Keratinocyte (primary cell): ENCODE data around the gene CYP1A1. TPM values are rescaled to one million over a fixed set of nuclear protein-coding genes. Genes with fewer than 3 reads are reported as not detected.

ENCODE experiments used
- DNase-seq: peaks from one replicate; pipeline ENCODE4 v3.0.0-alpha.2; 2011; ENCODE audit warnings: low read depth, missing footprints, low spot score
- FAIRE-seq: peaks from 2 replicates; lab custom pipeline; 2011; peaks lifted over from hg19 to GRCh38; lab: Jason Lieb, UNC
- H2AFZ ChIP-seq: 2 replicates; pipeline ENCODE4 v1.6.0; 2012; ENCODE audit warnings: low read length, control low read depth, inconsistent platforms; ENCODE audit not compliant: control insufficient read depth
- H3K27ac ChIP-seq: 2 replicates; pipeline ENCODE4 v1.5.1; 2011; ENCODE audit warnings: low read length; ENCODE audit not compliant: control insufficient read depth, insufficient read depth
- H3K27me3 ChIP-seq: 3 replicates; pipeline ENCODE4 v1.6.0; 2011; ENCODE audit warnings: low read length; ENCODE audit not compliant: control insufficient read depth, insufficient read depth; ENCODE audit errors: extremely low read depth
- H3K36me3 ChIP-seq, 2 experiments: 2 replicates in 1 of 2; 3 replicates in 1 of 2; pipeline ENCODE4 v1.5.1; 2011; ENCODE audit warnings: low read length in 2 of 2, mild to moderate bottlenecking in 1 of 2; ENCODE audit not compliant: control insufficient read depth in 2 of 2, insufficient read depth in 2 of 2; ENCODE audit errors: extremely low read depth in 1 of 2
- H3K4me1 ChIP-seq: 3 replicates; pipeline ENCODE4 v1.5.1; 2011; ENCODE audit warnings: low read length; ENCODE audit not compliant: control insufficient read depth, insufficient read depth; ENCODE audit errors: extremely low read depth
- H3K4me2 ChIP-seq: 3 replicates; pipeline ENCODE4 v1.6.0; 2011; ENCODE audit warnings: low read depth, low read length; ENCODE audit not compliant: control insufficient read depth, insufficient read depth; ENCODE audit errors: extremely low read depth
- H3K4me3 ChIP-seq, 3 experiments: fragments of 200-600 bp in 1 of 3; sonication (generic) in 1 of 3; 2 replicates in 2 of 3; 3 replicates in 1 of 3; pipeline ENCODE4 v1.5.1; 2011 to 2016; ENCODE audit warnings: low read length in 3 of 3, mild to moderate bottlenecking in 3 of 3, control low read depth in 2 of 3, inconsistent platforms in 1 of 3, low read depth in 1 of 3, mixed read lengths in 1 of 3, mixed run types in 1 of 3, moderate library complexity in 1 of 3; ENCODE audit not compliant: control insufficient read depth in 2 of 3, insufficient read depth in 2 of 3; ENCODE audit errors: extremely low read depth in 1 of 3
- H3K79me2 ChIP-seq: 2 replicates; pipeline ENCODE4 v1.6.0; 2012; ENCODE audit warnings: low read length; ENCODE audit not compliant: control insufficient read depth, insufficient read depth
- H3K9ac ChIP-seq: 3 replicates; pipeline ENCODE4 v1.6.0; 2011; ENCODE audit warnings: low read length; ENCODE audit not compliant: control insufficient read depth, insufficient read depth; ENCODE audit errors: extremely low read depth
- H3K9me1 ChIP-seq: 3 replicates; pipeline ENCODE4 v1.6.0; 2011; ENCODE audit warnings: low read length; ENCODE audit not compliant: control insufficient read depth, insufficient read depth; ENCODE audit errors: extremely low read depth
- H3K9me3 ChIP-seq: 2 replicates; pipeline ENCODE4 v1.5.1; 2012; ENCODE audit warnings: low read depth, low read length; ENCODE audit not compliant: control insufficient read depth
- H4K20me1 ChIP-seq: 3 replicates; pipeline ENCODE4 v1.6.0; 2011; ENCODE audit warnings: low read length; ENCODE audit not compliant: control insufficient read depth, insufficient read depth; ENCODE audit errors: extremely low read depth
- EZH2 ChIP-seq: IDR thresholded peaks from one replicate; pipeline ENCODE4 v1.6.1; 2012; ENCODE audit warnings: inconsistent platforms, mild to moderate bottlenecking, low read length, moderate library complexity
- dilution Hi-C: fragments of 300-500 bp; cut with MboI; formaldehyde crosslinking; loops from one replicate; pipeline ENCODE4 v1.7.0; 2020; ENCODE audit warnings: low sequenced_read_pairs; ENCODE audit not compliant: extremely low pct_ligation_motif_present
- polyA plus RNA-seq, 5 experiments: library from polyadenylated mRNA; depleted of rRNA in 3 of 5; stranded (reverse) in 3 of 5; stranded (forward) in 1 of 5; unstranded in 1 of 5; fragments of >200 nt; gene quantifications; 1 replicate in 1 of 5; 2 replicates in 3 of 5; 3 replicates in 1 of 5; pipeline versions ENCODE4 v1.2.1 to v1.2.3, GENCODE V29; 2011 to 2012; ENCODE audit warnings: missing spikeins in 2 of 5, low read depth in 1 of 5, low replicate concordance in 1 of 5
- TF ChIP-seq, protein P1 (sequence below), 3 experiments: IDR thresholded peaks in 1 of 3; conservative IDR thresholded peaks in 1 of 3; optimal IDR thresholded peaks in 1 of 3; 2 replicates in 2 of 3; 3 replicates in 1 of 3; pipeline versions ENCODE3 to v1.5.1; 2011; ENCODE audit warnings: low read length in 3 of 3, mild to moderate bottlenecking in 3 of 3, moderate library complexity in 2 of 3, control low read depth in 1 of 3, inconsistent platforms in 1 of 3; ENCODE audit not compliant: insufficient read depth in 2 of 3; ENCODE audit errors: extremely low read depth in 1 of 3

CYP1A1 gene
- polyA plus RNA-seq, 1 donor (not counting 4 experiments of a cell fraction or from before 2014, with no cell fraction given) = 4.8 TPM

DNA sequence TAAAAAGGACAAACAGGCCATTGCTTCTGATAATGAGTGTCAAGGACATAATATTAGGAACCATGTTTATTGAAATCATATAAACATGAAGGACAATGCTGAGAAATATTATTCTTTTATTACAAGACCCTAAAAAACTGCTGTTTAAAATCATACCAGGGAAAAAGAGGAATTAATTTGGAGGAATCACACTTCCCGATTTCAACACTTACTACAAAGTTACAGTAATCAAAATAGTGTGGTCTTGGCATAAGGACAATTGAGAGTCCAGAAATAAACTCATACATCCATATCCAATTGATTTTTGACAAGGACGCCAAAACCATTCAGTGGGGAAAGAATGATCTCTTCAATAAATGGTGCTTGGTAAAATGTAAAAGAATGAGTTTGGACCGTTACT, 13.0 kb downstream of the CYP1A1 start:
- H3K27me3 ChIP-seq = no peaks in the 10 kb centered on the region
- dilution Hi-C loops = no loop called here
- TF ChIP-seq, protein P1, sequence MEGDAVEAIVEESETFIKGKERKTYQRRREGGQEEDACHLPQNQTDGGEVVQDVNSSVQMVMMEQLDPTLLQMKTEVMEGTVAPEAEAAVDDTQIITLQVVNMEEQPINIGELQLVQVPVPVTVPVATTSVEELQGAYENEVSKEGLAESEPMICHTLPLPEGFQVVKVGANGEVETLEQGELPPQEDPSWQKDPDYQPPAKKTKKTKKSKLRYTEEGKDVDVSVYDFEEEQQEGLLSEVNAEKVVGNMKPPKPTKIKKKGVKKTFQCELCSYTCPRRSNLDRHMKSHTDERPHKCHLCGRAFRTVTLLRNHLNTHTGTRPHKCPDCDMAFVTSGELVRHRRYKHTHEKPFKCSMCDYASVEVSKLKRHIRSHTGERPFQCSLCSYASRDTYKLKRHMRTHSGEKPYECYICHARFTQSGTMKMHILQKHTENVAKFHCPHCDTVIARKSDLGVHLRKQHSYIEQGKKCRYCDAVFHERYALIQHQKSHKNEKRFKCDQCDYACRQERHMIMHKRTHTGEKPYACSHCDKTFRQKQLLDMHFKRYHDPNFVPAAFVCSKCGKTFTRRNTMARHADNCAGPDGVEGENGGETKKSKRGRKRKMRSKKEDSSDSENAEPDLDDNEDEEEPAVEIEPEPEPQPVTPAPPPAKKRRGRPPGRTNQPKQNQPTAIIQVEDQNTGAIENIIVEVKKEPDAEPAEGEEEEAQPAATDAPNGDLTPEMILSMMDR (optimal IDR thresholded peaks at IDR 0.05 in 1 of 3, IDR thresholded peaks at IDR 0.05 in 1 of 3, conservative IDR thresholded peaks at IDR 0.05 in 1 of 3; ENCODE audit: extremely low read depth in 1 of 3, insufficient read depth in 2 of 3, low read length in 3 of 3) = no peak

DNA sequence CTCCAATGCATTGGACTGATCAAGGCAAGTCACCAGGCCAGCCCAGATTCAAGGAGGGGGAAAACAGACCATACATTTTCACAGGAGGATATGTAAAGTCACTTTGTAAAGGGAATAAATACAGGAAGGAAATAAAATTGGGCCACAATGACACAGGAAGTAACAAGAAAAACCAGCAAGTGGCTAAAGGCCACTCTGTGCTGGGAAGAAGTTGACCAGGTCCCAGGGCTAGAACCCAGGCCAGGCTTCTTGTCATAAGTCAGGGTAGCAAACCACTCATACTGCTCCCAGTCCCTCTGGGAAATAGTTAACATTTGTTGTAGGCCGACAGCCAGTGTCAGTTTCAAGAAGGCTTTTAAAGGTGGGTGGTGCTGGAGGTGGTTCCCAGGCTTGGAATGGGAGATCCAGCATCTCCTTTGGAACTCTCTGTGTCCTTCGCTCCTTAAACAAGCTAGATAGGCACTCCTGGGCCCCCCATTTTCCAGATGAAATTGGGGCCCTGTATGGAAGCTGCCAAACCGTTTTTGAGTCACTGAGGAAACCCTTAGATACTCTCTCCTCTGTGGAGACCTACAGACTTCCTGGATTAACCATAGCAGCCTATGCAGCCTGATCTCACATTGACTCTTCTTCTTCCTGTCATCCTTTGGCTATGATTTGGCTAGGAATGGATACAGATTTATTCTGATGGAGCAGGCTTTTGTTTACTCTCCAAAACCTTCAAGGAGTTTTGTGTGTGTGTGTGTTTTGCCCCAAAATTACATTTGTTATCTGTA, 14.8 kb downstream of the CYP1A1 start:
- H3K9me1 ChIP-seq = no peaks in the 10 kb centered on the region
- no peaks in the 10 kb centered on the region for H3K36me3 ChIP-seq
- no peak overlapping the region for H3K27ac ChIP-seq
- DNase-seq (no peak), FAIRE-seq (no peak)
- TF ChIP-seq EZH2 = no peak
- TF ChIP-seq, protein P1 (optimal IDR thresholded peaks at IDR 0.05 in 1 of 3, IDR thresholded peaks at IDR 0.05 in 1 of 3, conservative IDR thresholded peaks at IDR 0.05 in 1 of 3; ENCODE audit: extremely low read depth in 1 of 3, insufficient read depth in 2 of 3, low read length in 3 of 3) = no peak
- H4K20me1 ChIP-seq = no peaks in the 10 kb centered on the region
- no peak overlapping the region for H2AFZ ChIP-seq
- H3K27me3 ChIP-seq = peaks cover 4% of the 10 kb centered on the region
- no peaks in the 10 kb centered on the region for H3K9me3 ChIP-seq
- H3K4me2 ChIP-seq = no peak overlapping the region
- no peaks in the 10 kb centered on the region for H3K79me2 ChIP-seq
- no peak overlapping the region for H3K4me3 ChIP-seq
- H3K9ac ChIP-seq = no peak overlapping the region
- H3K4me1 ChIP-seq = no peaks in the 10 kb centered on the region
- dilution Hi-C loops = no loop called here

More for the DNA sequence above, 13.0 kb downstream of the CYP1A1 start:
- Histone ChIP-seq H3K4me3 (no peak overlapping the region), H3K27ac (no peak overlapping the region), H4K20me1 (no peaks in the 10 kb centered on the region), H3K9ac (no peak overlapping the region), H2AFZ (no peak overlapping the region), H3K4me1 (no peaks in the 10 kb centered on the region), H3K79me2 (no peaks in the 10 kb centered on the region), H3K4me2 (no peak overlapping the region), H3K9me1 (no peaks in the 10 kb centered on the region), H3K36me3 (no peaks in the 10 kb centered on the region), H3K9me3 (no peaks in the 10 kb centered on the region)
- FAIRE-seq = no peak
- no peak for DNase-seq
